Measurements from ENCODE around the gene FN3K. TPM values are rescaled to one million over a fixed set of nuclear protein-coding genes. Genes with fewer than 3 reads are reported as not detected.
A peak's percentile ranks its signal among the peaks of the same experiment; 100 is the strongest.

The FN3K gene
- total and polyA plus RNA-seq, 2 of the 13 experiments (the other 11 are each of a cell fraction or from before 2014, with no cell fraction given): 3.5 to 12.2 TPM

DNA sequence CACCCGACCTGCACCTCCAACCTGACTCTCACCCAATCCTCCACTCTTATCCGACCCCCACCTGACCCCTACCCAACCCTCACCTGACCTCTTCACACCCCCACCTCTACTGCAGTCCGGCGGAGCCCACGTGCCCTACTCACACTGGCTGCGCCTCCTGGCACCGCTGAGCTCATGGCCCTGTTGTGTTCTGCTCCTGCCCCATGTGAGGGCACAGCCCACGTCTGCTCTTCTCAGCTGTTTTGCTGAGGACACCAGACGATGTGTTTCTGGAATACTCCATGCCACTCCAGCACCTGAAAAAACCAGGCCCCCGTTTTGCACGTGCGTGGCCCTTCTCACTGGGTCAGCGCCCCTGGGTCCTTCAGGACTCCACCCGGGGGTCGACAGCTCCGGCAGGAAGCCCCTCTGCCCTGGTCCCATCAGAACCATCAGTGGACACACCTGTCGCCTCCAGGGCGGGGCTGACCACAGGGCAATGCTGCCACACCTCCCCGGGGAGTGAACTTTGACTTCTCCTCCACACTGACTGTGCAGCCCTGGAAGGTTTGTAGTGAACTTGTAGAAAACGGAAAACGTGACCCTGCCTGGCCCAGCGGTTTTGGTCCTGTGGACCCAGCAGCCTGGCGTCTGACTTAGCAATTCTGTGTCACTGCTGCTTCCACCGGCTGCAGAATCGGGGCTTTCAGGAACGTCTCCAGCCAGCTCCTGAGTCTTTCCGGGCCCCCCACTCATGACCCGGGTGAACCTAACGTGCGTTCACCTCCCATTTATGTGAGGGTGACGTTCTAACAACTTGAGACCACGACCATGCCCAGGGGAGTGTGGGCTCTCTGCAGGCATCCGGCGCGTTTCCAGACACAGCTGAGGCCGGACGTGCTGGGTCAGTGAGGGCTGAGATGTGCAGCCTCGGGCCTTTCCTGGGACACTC is 31.2 kb upstream of the FN3K start (continued):
- TF ChIP-seq, protein P1, sequence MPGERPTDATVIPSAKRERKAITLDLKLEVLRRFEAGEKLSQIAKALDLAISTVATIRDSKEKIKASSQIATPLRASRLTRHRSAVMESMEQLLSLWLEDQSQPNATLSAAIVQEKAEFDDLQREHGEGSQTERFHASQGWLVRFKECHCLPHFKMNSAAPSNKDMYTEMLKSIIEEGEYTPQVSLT (CRISPR knock-in tag; IDR thresholded peaks at IDR 0.05; ENCODE audit: borderline replicate concordance, low read depth): no peak
- peak; percentile 29 for TF ChIP-seq PCBP2 (optimal IDR thresholded peaks at IDR 0.05; ENCODE audit: low read depth, low read length, poor library complexity, severe bottlenecking)
- TF ChIP-seq, protein P2, sequence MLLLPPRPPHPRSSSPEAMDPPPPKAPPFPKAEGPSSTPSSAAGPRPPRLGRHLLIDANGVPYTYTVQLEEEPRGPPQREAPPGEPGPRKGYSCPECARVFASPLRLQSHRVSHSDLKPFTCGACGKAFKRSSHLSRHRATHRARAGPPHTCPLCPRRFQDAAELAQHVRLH (CRISPR knock-in tag; IDR thresholded peaks at IDR 0.05; ENCODE audit: borderline replicate concordance, low read depth): no peak
- no peak for TF ChIP-seq SUZ12 (IDR thresholded peaks at IDR 0.05; ENCODE audit: low read depth, low read length)
- no peak for TF ChIP-seq ETV5 (CRISPR knock-in tag; IDR thresholded peaks at IDR 0.05; ENCODE audit: borderline replicate concordance)
- peak; percentile 79; the same call in 1 of the 2 replicates for TF ChIP-seq ZNF549 (CRISPR knock-in tag; IDR thresholded peaks at IDR 0.05)
- TF ChIP-seq ATF7-NPFF (CRISPR knock-in tag; IDR thresholded peaks at IDR 0.05; ENCODE audit: low read depth): 0 out of 2 replicates have a peak, but pooled peaks have one; percentile 34
- TF ChIP-seq, protein P3, sequence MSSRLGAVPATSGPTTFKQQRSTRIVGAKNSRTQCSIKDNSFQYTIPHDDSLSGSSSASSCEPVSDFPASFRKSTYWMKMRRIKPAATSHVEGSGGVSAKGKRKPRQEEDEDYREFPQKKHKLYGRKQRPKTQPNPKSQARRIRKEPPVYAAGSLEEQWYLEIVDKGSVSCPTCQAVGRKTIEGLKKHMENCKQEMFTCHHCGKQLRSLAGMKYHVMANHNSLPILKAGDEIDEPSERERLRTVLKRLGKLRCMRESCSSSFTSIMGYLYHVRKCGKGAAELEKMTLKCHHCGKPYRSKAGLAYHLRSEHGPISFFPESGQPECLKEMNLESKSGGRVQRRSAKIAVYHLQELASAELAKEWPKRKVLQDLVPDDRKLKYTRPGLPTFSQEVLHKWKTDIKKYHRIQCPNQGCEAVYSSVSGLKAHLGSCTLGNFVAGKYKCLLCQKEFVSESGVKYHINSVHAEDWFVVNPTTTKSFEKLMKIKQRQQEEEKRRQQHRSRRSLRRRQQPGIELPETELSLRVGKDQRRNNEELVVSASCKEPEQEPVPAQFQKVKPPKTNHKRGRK (CRISPR knock-in tag; IDR thresholded peaks at IDR 0.05): no peak
- TF ChIP-seq TBP (CRISPR knock-in tag; IDR thresholded peaks at IDR 0.05): no peak
- no peak for TF ChIP-seq FOSL2 (CRISPR knock-in tag; IDR thresholded peaks at IDR 0.05)
- TF ChIP-seq, protein P4, sequence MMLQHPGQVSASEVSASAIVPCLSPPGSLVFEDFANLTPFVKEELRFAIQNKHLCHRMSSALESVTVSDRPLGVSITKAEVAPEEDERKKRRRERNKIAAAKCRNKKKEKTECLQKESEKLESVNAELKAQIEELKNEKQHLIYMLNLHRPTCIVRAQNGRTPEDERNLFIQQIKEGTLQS (CRISPR knock-in tag; IDR thresholded peaks at IDR 0.05): no peak
- no peak for TF ChIP-seq ERF (CRISPR knock-in tag; IDR thresholded peaks at IDR 0.05)
- 0 out of 2 replicates have a peak, but pooled peaks have one; percentile 39 for TF ChIP-seq ZNF431 (CRISPR knock-in tag; IDR thresholded peaks at IDR 0.05; ENCODE audit: borderline replicate concordance, low read depth)
- no peak for TF ChIP-seq NPAS2 (CRISPR knock-in tag; IDR thresholded peaks at IDR 0.05; ENCODE audit: borderline replicate concordance)
- peak; percentile 84 for TF ChIP-seq HDAC1 (CRISPR knock-in tag; IDR thresholded peaks at IDR 0.05)
- TF ChIP-seq ZNF780A (CRISPR knock-in tag; IDR thresholded peaks at IDR 0.05): 0 out of 2 replicates have a peak, but pooled peaks have one; percentile 16
- TF ChIP-seq HNF4A (CRISPR knock-in tag; IDR thresholded peaks at IDR 0.05): peak; percentile 89
- TF ChIP-seq, protein P5, sequence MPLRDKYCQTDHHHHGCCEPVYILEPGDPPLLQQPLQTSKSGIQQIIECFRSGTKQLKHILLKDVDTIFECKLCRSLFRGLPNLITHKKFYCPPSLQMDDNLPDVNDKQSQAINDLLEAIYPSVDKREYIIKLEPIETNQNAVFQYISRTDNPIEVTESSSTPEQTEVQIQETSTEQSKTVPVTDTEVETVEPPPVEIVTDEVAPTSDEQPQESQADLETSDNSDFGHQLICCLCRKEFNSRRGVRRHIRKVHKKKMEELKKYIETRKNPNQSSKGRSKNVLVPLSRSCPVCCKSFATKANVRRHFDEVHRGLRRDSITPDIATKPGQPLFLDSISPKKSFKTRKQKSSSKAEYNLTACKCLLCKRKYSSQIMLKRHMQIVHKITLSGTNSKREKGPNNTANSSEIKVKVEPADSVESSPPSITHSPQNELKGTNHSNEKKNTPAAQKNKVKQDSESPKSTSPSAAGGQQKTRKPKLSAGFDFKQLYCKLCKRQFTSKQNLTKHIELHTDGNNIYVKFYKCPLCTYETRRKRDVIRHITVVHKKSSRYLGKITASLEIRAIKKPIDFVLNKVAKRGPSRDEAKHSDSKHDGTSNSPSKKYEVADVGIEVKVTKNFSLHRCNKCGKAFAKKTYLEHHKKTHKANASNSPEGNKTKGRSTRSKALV (CRISPR knock-in tag; IDR thresholded peaks at IDR 0.05): peak; percentile 23; the same call in 1 of the 2 replicates
- TF ChIP-seq ZNF883 (CRISPR knock-in tag; IDR thresholded peaks at IDR 0.05; ENCODE audit: not compliant biosample characterization): no peak
- TF ChIP-seq EED (CRISPR knock-in tag; IDR thresholded peaks at IDR 0.05): no peak
- TF ChIP-seq, protein P6, sequence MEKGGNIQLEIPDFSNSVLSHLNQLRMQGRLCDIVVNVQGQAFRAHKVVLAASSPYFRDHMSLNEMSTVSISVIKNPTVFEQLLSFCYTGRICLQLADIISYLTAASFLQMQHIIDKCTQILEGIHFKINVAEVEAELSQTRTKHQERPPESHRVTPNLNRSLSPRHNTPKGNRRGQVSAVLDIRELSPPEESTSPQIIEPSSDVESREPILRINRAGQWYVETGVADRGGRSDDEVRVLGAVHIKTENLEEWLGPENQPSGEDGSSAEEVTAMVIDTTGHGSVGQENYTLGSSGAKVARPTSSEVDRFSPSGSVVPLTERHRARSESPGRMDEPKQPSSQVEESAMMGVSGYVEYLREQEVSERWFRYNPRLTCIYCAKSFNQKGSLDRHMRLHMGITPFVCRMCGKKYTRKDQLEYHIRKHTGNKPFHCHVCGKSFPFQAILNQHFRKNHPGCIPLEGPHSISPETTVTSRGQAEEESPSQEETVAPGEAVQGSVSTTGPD (CRISPR knock-in tag; IDR thresholded peaks at IDR 0.05): no peak
- no peak for TF ChIP-seq SNRNP70 (IDR thresholded peaks at IDR 0.05; ENCODE audit: low read depth, low read length)
- TF ChIP-seq ZNF136 (CRISPR knock-in tag; IDR thresholded peaks at IDR 0.05; ENCODE audit: low read depth): no peak
